Neuronal stem cell (in vitro differentiated cells): ENCODE data around the gene ADAMTSL1.

Experiments used
- DNase-seq: peaks from one replicate; pipeline ENCODE4 v3.0.0-alpha.2; 2013; ENCODE audit warnings: low spot score
- H2AFZ ChIP-seq: one replicate; pipeline ENCODE4 v1.6.1; 2013; ENCODE audit warnings: mild to moderate bottlenecking, low read length, inconsistent platforms
- H2AK5ac ChIP-seq: 2 replicates; pipeline ENCODE4 v1.6.1; 2013; ENCODE audit warnings: low read depth, mild to moderate bottlenecking, inconsistent platforms, low read length, moderate library complexity, mixed read lengths
- H2BK120ac ChIP-seq: 2 replicates; pipeline ENCODE4 v1.6.1; 2013; ENCODE audit warnings: low read depth, mild to moderate bottlenecking, inconsistent platforms, low read length, moderate library complexity, mixed read lengths
- H2BK12ac ChIP-seq: one replicate; pipeline ENCODE4 v1.6.1; 2013; ENCODE audit warnings: low read length, inconsistent platforms
- H2BK15ac ChIP-seq: 2 replicates; pipeline ENCODE4 v1.6.1; 2013; ENCODE audit warnings: mild to moderate bottlenecking, low read length, inconsistent platforms, mixed read lengths
- H2BK5ac ChIP-seq: one replicate; pipeline ENCODE4 v1.6.1; 2013; ENCODE audit warnings: inconsistent platforms, mild to moderate bottlenecking, low read length, moderate library complexity
- H3K14ac ChIP-seq: one replicate; pipeline ENCODE4 v1.6.1; 2013; ENCODE audit warnings: low read length, inconsistent platforms
- H3K18ac ChIP-seq: 2 replicates; pipeline ENCODE4 v1.6.1; 2013; ENCODE audit warnings: low read length, inconsistent platforms
- H3K23ac ChIP-seq: 2 replicates; pipeline ENCODE4 v1.6.1; 2013; ENCODE audit warnings: low read depth, mild to moderate bottlenecking, mixed read lengths, low read length, inconsistent platforms; ENCODE audit not compliant: poor library complexity
- H3K27ac ChIP-seq: replicated peaks from 3 replicates; pipeline ENCODE4 v1.5.1; 2013; ENCODE audit warnings: low read length, inconsistent platforms
- H3K27me3 ChIP-seq, 3 experiments: 2 replicates each; pipeline ENCODE4 v1.6.1; 2013; ENCODE audit warnings: low read length in 3 of 3, mild to moderate bottlenecking in 2 of 3, inconsistent platforms in 1 of 3, low read depth in 1 of 3, mixed read lengths in 1 of 3, moderate library complexity in 1 of 3; ENCODE audit not compliant: control insufficient read depth in 3 of 3, insufficient read depth in 3 of 3
- H3K36me3 ChIP-seq, 2 donors: replicated peaks in 1 of 2; 2 replicates each; pipeline ENCODE4 v1.6.1; 2013; ENCODE audit warnings: low read length in 2 of 2; ENCODE audit not compliant: control insufficient read depth in 2 of 2, insufficient read depth in 2 of 2
- H3K4ac ChIP-seq: 2 replicates; pipeline ENCODE4 v1.6.1; 2013; ENCODE audit warnings: inconsistent platforms, mild to moderate bottlenecking, low read length, moderate library complexity
- H3K4me1 ChIP-seq, 2 donors: 1 replicate in 1 of 2; 2 replicates in 1 of 2; pipeline ENCODE4 v1.6.1; 2013; ENCODE audit warnings: low read length in 2 of 2, low read depth in 1 of 2; ENCODE audit not compliant: control insufficient read depth in 2 of 2, insufficient read depth in 1 of 2
- H3K4me2 ChIP-seq: one replicate; pipeline ENCODE4 v1.6.1; 2013; ENCODE audit warnings: mild to moderate bottlenecking, low read length, inconsistent platforms; ENCODE audit not compliant: insufficient read depth, poor library complexity, severe bottlenecking
- H3K4me3 ChIP-seq, 2 donors: 2 replicates each; pipeline ENCODE4 v1.5.1; 2013; ENCODE audit warnings: low read length in 2 of 2, mild to moderate bottlenecking in 2 of 2, inconsistent platforms in 1 of 2, moderate library complexity in 1 of 2
- H3K79me1 ChIP-seq: one replicate; pipeline ENCODE4 v1.6.1; 2013; ENCODE audit warnings: low read depth, mild to moderate bottlenecking, inconsistent platforms, low read length, moderate library complexity
- H3K9ac ChIP-seq: one replicate; pipeline ENCODE4 v1.6.1; 2013; ENCODE audit warnings: mild to moderate bottlenecking, low read depth, low read length, inconsistent platforms; ENCODE audit not compliant: poor library complexity
- H3K9me3 ChIP-seq, 2 donors: replicated peaks in 1 of 2; 2 replicates each; pipeline versions ENCODE3 to v1.6.1; 2013; ENCODE audit warnings: low read length in 2 of 2, mild to moderate bottlenecking in 2 of 2, inconsistent platforms in 1 of 2, low read depth in 1 of 2, mixed read lengths in 1 of 2, moderate library complexity in 1 of 2; ENCODE audit not compliant: control insufficient read depth in 2 of 2, insufficient read depth in 1 of 2
- H4K8ac ChIP-seq: one replicate; pipeline ENCODE4 v1.6.1; 2013; ENCODE audit warnings: low read depth, mild to moderate bottlenecking, inconsistent platforms, low read length, moderate library complexity
- H4K91ac ChIP-seq: one replicate; pipeline ENCODE4 v1.6.1; 2013; ENCODE audit warnings: low read length, low read depth, mild to moderate bottlenecking, inconsistent platforms; ENCODE audit not compliant: poor library complexity
- WGBS, 2 donors: extraction: QIAGEN DNeasy Blood & Tissue Kit; methylation state at CpG; one replicate each; pipeline ENCODE4 v1.1.7; 2013; ENCODE audit warnings: missing lambda C conversion rate in 2 of 2, mixed read lengths in 1 of 2; ENCODE audit not compliant: insufficient read length in 2 of 2, insufficient replicate concordance in 1 of 2; ENCODE audit errors: extremely low coverage in 2 of 2; 5-methylcytosine and 5-hydroxymethylcytosine counted together

The ADAMTSL1 gene

GRCh38 chr9:18433620-18434019 is 40.3 kb upstream of the ADAMTSL1 start:
- H2BK15ac ChIP-seq: no peak overlapping the region
- no peaks in the 10 kb centered on the region for H3K36me3 ChIP-seq
- no peak overlapping the region for H3K4me2 ChIP-seq
- no peak overlapping the region for H3K4me3 ChIP-seq
- no peak for DNase-seq
- no peak overlapping the region for H2AK5ac ChIP-seq
- no peak overlapping the region for H3K23ac ChIP-seq
- no peak overlapping the region for H2BK5ac ChIP-seq
- no peak overlapping the region for H2BK12ac ChIP-seq
- peaks cover 0 to 7% of the 10 kb centered on the region in 2 donors for H3K4me1 ChIP-seq
- H3K18ac ChIP-seq: no peak overlapping the region
- H3K79me1 ChIP-seq: no peaks in the 10 kb centered on the region
- H4K91ac ChIP-seq: no peak overlapping the region
- H3K4ac ChIP-seq: no peak overlapping the region
- no peak overlapping the region for H3K14ac ChIP-seq
- H2AFZ ChIP-seq: no peak overlapping the region
- H3K9ac ChIP-seq: no peak overlapping the region
- no peaks in the 10 kb centered on the region for H3K27me3 ChIP-seq
- no peak overlapping the region for H2BK120ac ChIP-seq
- no peaks in the 10 kb centered on the region for H3K9me3 ChIP-seq
- no peak overlapping the region for H4K8ac ChIP-seq
- H3K27ac ChIP-seq: no peak overlapping the region

GRCh38 chr9:18437315-18438201 is 36.4 kb upstream of the ADAMTSL1 start:
- H3K14ac ChIP-seq: no peak overlapping the region
- H3K4me1 ChIP-seq: peaks cover 8 to 9% of the 10 kb centered on the region in 2 donors
- H3K79me1 ChIP-seq: no peaks in the 10 kb centered on the region
- H2BK12ac ChIP-seq: no peak overlapping the region
- no peak overlapping the region for H3K18ac ChIP-seq
- WGBS, 2 donors: no CpG with 5 or more reads among the region's 9 CpGs
- H4K8ac ChIP-seq: no peak overlapping the region
- H4K91ac ChIP-seq: no peak overlapping the region
- no peak overlapping the region for H3K9ac ChIP-seq
- H2AFZ ChIP-seq: peak overlapping the region; percentile 21
- no peak overlapping the region for H3K4me2 ChIP-seq
- no peak overlapping the region for H2BK5ac ChIP-seq
- H2BK15ac ChIP-seq: no peak overlapping the region
- H3K4me3 ChIP-seq: no peak overlapping the region
- H3K23ac ChIP-seq: no peak overlapping the region
- no peak overlapping the region for H2AK5ac ChIP-seq
- no peaks in the 10 kb centered on the region for H3K36me3 ChIP-seq
- H3K4ac ChIP-seq: no peak overlapping the region
- no peak overlapping the region for H3K27ac ChIP-seq
- DNase-seq: no peak
- H2BK120ac ChIP-seq: no peak overlapping the region
- H3K9me3 ChIP-seq: no peaks in the 10 kb centered on the region
- no peaks in the 10 kb centered on the region for H3K27me3 ChIP-seq

GRCh38 chr9:18438300-18438925 is 35.5 kb upstream of the ADAMTSL1 start:
- H2AK5ac ChIP-seq: no peak overlapping the region
- no peaks in the 10 kb centered on the region for H3K36me3 ChIP-seq
- H4K8ac ChIP-seq: no peak overlapping the region
- no CpG with 5 or more reads among the region's 31 CpGs for WGBS, 2 donors
- no peak overlapping the region for H2BK12ac ChIP-seq
- no peak overlapping the region for H4K91ac ChIP-seq
- H3K18ac ChIP-seq: peak overlapping the region; percentile 90
- H3K4ac ChIP-seq: no peak overlapping the region
- H3K27ac ChIP-seq: no peak overlapping the region
- peak overlapping the region; percentile 35 for H3K4me2 ChIP-seq
- H3K4me3 ChIP-seq: peak overlapping the region in 1 of 2 donors; percentile 18
- no peak overlapping the region for H3K9ac ChIP-seq
- no peaks in the 10 kb centered on the region for H3K27me3 ChIP-seq
- H2AFZ ChIP-seq: peak overlapping the region; percentile 1
- H2BK15ac ChIP-seq: no peak overlapping the region
- H3K79me1 ChIP-seq: no peaks in the 10 kb centered on the region
- no peak overlapping the region for H2BK120ac ChIP-seq
- no peak overlapping the region for H2BK5ac ChIP-seq
- H3K9me3 ChIP-seq: no peaks in the 10 kb centered on the region
- H3K4me1 ChIP-seq: peaks cover 8 to 9% of the 10 kb centered on the region in 2 donors
- no peak overlapping the region for H3K23ac ChIP-seq
- no peak overlapping the region for H3K14ac ChIP-seq
- no peak for DNase-seq

GRCh38 chr9:18438951-18439350 is 35.0 kb upstream of the ADAMTSL1 start:
- H3K4me1 ChIP-seq: peaks cover 8 to 9% of the 10 kb centered on the region in 2 donors
- no peak overlapping the region for H2AK5ac ChIP-seq
- no peak overlapping the region for H3K4me3 ChIP-seq
- H3K18ac ChIP-seq: peak overlapping the region; percentile 90
- no peak overlapping the region for H2BK120ac ChIP-seq
- no peak overlapping the region for H2BK5ac ChIP-seq
- H3K79me1 ChIP-seq: no peaks in the 10 kb centered on the region
- H4K8ac ChIP-seq: no peak overlapping the region
- H3K4ac ChIP-seq: no peak overlapping the region
- no peaks in the 10 kb centered on the region for H3K36me3 ChIP-seq
- no peaks in the 10 kb centered on the region for H3K27me3 ChIP-seq
- no peak overlapping the region for H2BK15ac ChIP-seq
- H3K9me3 ChIP-seq: no peaks in the 10 kb centered on the region
- no peak overlapping the region for H2BK12ac ChIP-seq
- no peak overlapping the region for H3K27ac ChIP-seq
- H3K9ac ChIP-seq: no peak overlapping the region
- no CpG with 5 or more reads among the region's 7 CpGs for WGBS, 2 donors
- no peak overlapping the region for H3K14ac ChIP-seq
- no peak overlapping the region for H3K23ac ChIP-seq
- no peak overlapping the region for H3K4me2 ChIP-seq
- no peak overlapping the region for H4K91ac ChIP-seq
- no peak for DNase-seq
- H2AFZ ChIP-seq: peak overlapping the region; percentile 1
